ENCODE data around the gene MCOLN2. TPM values are rescaled to one million over a fixed set of nuclear protein-coding genes. Genes with fewer than 3 reads are reported as not detected.

The MCOLN2 gene
- total RNA-seq, 1 donor = 1.7 TPM

DNA sequence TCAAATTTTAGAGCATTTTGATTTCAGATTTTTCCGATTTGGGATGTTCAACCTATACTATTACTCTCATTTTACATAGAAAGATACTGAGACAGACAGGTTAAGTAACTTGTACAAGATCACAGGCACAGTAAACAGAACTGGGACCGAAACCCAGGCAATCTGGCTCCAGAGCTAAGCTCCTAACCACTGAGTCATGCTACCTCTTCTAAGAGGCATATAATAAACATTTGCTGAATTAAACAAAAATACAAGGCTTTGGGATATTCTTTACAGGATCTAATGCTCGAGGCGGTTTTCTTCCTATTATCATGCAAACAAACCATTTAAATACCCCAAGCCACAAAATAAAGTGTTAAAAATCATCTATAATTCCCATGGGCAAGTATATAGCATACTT is 50.3 kb downstream of the MCOLN2 start:
- TF ChIP-seq, protein P1, sequence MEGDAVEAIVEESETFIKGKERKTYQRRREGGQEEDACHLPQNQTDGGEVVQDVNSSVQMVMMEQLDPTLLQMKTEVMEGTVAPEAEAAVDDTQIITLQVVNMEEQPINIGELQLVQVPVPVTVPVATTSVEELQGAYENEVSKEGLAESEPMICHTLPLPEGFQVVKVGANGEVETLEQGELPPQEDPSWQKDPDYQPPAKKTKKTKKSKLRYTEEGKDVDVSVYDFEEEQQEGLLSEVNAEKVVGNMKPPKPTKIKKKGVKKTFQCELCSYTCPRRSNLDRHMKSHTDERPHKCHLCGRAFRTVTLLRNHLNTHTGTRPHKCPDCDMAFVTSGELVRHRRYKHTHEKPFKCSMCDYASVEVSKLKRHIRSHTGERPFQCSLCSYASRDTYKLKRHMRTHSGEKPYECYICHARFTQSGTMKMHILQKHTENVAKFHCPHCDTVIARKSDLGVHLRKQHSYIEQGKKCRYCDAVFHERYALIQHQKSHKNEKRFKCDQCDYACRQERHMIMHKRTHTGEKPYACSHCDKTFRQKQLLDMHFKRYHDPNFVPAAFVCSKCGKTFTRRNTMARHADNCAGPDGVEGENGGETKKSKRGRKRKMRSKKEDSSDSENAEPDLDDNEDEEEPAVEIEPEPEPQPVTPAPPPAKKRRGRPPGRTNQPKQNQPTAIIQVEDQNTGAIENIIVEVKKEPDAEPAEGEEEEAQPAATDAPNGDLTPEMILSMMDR (IDR thresholded peaks at IDR 0.05; ENCODE audit: insufficient read depth, low read depth, low read length) = no peak
- no peak overlapping the region for H3K4me3 ChIP-seq (ENCODE audit: low read depth, low read length)
- peak; percentile 51 for DNase-seq (ENCODE audit: low read depth)

DNA sequence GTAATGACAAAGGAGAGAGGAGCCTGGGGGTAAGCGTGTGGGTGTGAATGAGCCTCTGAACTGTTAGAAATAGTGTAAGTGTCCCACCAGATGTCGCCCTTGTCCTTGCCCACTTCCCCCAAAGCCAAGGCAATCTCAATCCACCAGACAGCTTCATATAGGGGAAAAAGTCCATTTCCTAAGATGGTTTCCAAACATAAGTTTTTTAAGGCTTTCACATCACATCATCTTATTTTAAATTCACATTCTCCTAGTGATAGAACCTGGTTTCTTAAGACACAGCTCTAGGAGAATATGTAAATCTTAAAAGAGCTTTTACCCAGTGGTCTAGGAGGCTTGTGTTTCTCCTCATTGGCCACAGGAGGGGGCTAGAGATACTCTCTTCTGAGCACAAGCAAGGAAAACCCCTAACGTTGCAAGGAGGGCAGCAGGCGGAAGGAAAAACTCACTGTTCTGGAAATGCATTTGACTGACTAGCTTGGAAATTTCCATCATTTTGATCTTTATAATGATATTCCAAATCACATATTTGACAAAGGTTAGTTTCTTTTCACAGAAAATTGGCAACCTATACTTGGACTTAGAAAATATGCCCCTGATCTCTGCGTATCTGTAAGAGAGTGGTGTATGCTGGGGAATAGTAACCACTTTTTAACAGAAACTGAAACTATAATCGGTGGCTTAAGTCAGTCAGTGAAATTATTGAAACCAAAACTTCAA is 52.0 kb downstream of the MCOLN2 start:
- H3K4me3 ChIP-seq (ENCODE audit: low read depth, low read length) = peak overlapping the region; percentile 50
- peak; percentile 94 for DNase-seq (ENCODE audit: low read depth)
- TF ChIP-seq, protein P1 (IDR thresholded peaks at IDR 0.05; ENCODE audit: insufficient read depth, low read depth, low read length) = peak; percentile 95

DNA sequence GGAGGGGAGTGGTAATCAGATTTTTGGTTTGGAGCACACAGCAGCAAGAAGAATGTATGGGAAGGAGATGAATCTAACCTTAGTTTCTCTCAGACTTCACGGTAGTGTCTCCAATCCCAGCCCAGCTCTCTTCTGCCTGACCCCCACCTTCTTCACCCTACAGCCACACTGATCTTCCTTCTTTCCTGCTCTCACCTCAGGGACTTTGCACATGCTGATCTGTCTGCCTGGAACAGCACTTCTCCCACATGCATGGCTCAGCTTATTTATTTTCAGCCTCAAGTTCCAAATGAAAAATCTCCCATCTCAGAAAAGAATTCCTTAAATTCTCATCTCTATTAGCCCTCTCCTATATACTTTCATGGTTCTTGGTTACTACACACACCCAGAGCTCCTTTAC is 55.1 kb downstream of the MCOLN2 start:
- H3K4me3 ChIP-seq (ENCODE audit: low read depth, low read length) = no peak overlapping the region
- no peak for DNase-seq (ENCODE audit: low read depth)
- TF ChIP-seq, protein P1 (IDR thresholded peaks at IDR 0.05; ENCODE audit: insufficient read depth, low read depth, low read length) = no peak

DNA sequence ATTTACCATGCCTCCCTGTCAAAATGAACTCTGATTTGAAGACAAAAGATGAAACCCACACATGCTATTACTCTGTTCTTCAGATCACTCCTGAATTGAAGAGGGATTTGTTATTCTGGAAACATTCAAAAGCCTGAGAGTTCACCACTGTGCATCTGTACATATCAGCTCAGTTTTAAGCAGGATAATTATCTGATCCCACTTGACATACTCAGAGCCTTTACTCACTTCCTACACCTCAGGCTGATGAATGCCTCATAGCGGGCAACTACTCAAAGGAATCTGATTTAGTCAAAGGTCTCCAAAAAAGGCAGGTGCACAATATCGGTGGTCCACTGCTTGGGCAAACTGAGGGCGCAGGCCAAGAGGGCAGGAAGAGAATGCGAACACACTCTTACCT is 56.4 kb downstream of the MCOLN2 start:
- H3K4me3 ChIP-seq (ENCODE audit: low read depth, low read length) = no peak overlapping the region
- TF ChIP-seq, protein P1 (IDR thresholded peaks at IDR 0.05; ENCODE audit: insufficient read depth, low read depth, low read length) = no peak
- DNase-seq (ENCODE audit: low read depth) = no peak

DNA sequence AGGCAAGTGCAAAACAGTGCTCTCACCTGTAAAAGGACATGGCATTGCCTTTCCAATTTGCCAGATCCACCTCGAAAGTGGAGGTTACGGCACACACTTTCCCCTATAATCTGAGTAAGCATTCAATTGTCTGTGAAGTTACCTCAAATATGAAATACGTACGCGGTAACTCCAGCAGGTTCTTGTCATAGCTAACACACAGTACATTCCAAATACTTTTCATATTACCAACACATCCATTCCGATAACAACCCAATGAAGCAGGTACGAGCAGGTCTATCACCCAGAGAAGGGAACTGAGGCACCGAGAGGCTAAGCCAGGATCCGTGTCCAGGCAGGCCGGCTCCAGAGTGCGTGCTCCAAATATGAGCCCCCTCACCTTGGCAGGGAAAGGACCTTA is 57.2 kb downstream of the MCOLN2 start:
- no peak for DNase-seq (ENCODE audit: low read depth)
- no peak overlapping the region for H3K4me3 ChIP-seq (ENCODE audit: low read depth, low read length)
- TF ChIP-seq, protein P1 (IDR thresholded peaks at IDR 0.05; ENCODE audit: insufficient read depth, low read depth, low read length) = no peak

DNA sequence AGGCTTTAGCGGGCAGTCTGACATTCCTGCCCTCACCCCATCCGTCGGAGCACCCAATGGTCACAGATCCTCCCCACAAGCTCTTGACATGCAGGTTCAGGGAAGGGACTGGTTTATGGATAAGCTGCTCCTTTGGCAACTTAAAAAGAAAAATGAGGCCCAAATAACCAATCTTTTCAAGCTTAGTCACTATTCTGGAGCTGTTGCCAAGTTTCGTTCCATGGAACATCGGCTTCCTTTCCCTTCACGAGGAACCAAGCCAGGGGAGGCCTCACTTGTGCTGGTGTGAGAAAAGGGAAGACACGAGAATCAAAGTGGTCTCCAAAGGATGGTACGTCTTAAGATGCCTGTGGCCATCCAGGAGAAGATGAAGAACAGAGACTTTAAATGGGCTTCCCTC is 57.8 kb downstream of the MCOLN2 start:
- H3K4me3 ChIP-seq (ENCODE audit: low read depth, low read length) = no peak overlapping the region
- no peak for DNase-seq (ENCODE audit: low read depth)
- TF ChIP-seq, protein P1 (IDR thresholded peaks at IDR 0.05; ENCODE audit: insufficient read depth, low read depth, low read length) = no peak
